ENCODE data around the gene WDR83. TPM values are rescaled to one million over a fixed set of nuclear protein-coding genes. Genes with fewer than 3 reads are reported as not detected.

Gene WDR83
- total and polyA plus RNA-seq, 10 of the 15 experiments (the other 5 are each of a cell fraction or from before 2014, with no cell fraction given), result 0.58 to 17.7 (median 10.8) TPM

DNA sequence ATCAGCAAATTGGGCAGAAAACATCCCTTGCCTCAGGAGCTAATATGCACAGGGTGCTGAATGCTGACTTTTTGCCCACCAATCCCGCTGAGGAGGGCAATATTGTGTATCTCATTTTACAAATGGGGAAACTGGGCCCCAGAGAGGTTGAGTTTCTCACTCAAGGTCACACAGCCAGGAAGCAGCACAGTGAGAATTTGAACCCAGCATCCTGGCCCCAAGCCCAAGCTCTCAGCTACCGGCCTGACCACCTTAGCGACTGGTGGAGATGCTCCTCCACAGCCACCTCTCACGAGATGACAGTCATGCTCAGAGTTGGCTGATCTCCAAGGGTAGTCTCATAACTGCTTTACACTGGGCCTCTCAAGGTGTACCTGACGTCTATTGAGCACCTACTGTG, 26.4 kb downstream of the WDR83 start:
- TF ChIP-seq ASH2L (IDR thresholded peaks at IDR 0.05; ENCODE audit: borderline replicate concordance, low read depth) (no peak), BCL11A (IDR thresholded peaks at IDR 0.05; ENCODE audit: low read depth, low read length) (no peak)
- TF ChIP-seq, protein P1, sequence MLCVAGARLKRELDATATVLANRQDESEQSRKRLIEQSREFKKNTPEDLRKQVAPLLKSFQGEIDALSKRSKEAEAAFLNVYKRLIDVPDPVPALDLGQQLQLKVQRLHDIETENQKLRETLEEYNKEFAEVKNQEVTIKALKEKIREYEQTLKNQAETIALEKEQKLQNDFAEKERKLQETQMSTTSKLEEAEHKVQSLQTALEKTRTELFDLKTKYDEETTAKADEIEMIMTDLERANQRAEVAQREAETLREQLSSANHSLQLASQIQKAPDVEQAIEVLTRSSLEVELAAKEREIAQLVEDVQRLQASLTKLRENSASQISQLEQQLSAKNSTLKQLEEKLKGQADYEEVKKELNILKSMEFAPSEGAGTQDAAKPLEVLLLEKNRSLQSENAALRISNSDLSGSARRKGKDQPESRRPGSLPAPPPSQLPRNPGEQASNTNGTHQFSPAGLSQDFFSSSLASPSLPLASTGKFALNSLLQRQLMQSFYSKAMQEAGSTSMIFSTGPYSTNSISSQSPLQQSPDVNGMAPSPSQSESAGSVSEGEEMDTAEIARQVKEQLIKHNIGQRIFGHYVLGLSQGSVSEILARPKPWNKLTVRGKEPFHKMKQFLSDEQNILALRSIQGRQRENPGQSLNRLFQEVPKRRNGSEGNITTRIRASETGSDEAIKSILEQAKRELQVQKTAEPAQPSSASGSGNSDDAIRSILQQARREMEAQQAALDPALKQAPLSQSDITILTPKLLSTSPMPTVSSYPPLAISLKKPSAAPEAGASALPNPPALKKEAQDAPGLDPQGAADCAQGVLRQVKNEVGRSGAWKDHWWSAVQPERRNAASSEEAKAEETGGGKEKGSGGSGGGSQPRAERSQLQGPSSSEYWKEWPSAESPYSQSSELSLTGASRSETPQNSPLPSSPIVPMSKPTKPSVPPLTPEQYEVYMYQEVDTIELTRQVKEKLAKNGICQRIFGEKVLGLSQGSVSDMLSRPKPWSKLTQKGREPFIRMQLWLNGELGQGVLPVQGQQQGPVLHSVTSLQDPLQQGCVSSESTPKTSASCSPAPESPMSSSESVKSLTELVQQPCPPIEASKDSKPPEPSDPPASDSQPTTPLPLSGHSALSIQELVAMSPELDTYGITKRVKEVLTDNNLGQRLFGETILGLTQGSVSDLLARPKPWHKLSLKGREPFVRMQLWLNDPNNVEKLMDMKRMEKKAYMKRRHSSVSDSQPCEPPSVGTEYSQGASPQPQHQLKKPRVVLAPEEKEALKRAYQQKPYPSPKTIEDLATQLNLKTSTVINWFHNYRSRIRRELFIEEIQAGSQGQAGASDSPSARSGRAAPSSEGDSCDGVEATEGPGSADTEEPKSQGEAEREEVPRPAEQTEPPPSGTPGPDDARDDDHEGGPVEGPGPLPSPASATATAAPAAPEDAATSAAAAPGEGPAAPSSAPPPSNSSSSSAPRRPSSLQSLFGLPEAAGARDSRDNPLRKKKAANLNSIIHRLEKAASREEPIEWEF (IDR thresholded peaks at IDR 0.05; ENCODE audit: insufficient replicate concordance, low read depth, low read length), result no peak
- H2AFZ ChIP-seq (ENCODE audit: control insufficient read depth, low read depth, low read length), result no peak overlapping the region
- no TSS peak for BruUV-seq (replicated peaks)
- no peaks in the 10 kb centered on the region for H3K27me3 ChIP-seq (replicated peaks in 1 of 2; ENCODE audit: control insufficient read depth in 2 of 2, insufficient read depth in 2 of 2, low read length in 1 of 2)
- intact Hi-C loops (cut with micrococcal nuclease; ENCODE audit: unreplicated experiment) (no loop called here), in situ Hi-C loops (cut with MboI) (no loop called here)
- 50% methylated on average over 5 of the region's 5 CpGs for WGBS (ENCODE audit: insufficient coverage, insufficient replicate concordance, low lambda C conversion rate, missing lambda C conversion rate)
- RAD21 ChIA-PET (ENCODE audit: unreplicated experiment), result no interaction called here
- no peak for DNase-seq (ENCODE audit: low read depth, low spot score)
- H3K4me1 ChIP-seq (ENCODE audit: control insufficient read depth, insufficient read depth, low read length), result peaks cover 9% of the 10 kb centered on the region
- H3K36me3 ChIP-seq (ENCODE audit: control insufficient read depth in 2 of 2, insufficient read depth in 2 of 2, low read length in 1 of 2), result peaks cover under 1 to 2% of the 10 kb centered on the region in 2 experiments; a peak in 3 of 4 replicates
- FAIRE-seq, result no peak
- no peak for ATAC-seq
- CTCF ChIA-PET, result interaction anchor here (0.9 kb wide), 1 partner anchor 15 kb away, joined by 5 read pairs; no protein-coding TSS in a partner anchor
- no peak overlapping the region for H3K27ac ChIP-seq (ENCODE audit: control insufficient read depth, insufficient read depth)
- H3K4me2 ChIP-seq (ENCODE audit: control insufficient read depth, insufficient read depth), result no peak overlapping the region
- H3K9me3 ChIP-seq (replicated peaks; ENCODE audit: control insufficient read depth, insufficient read depth, low read length), result no peaks in the 10 kb centered on the region
- no peak overlapping the region for H3K4me3 ChIP-seq
- SMC1A ChIA-PET (ENCODE audit: uncharacterized antibody, unreplicated experiment), result no interaction called here
- H3K79me2 ChIP-seq (ENCODE audit: control insufficient read depth, insufficient read depth, low read length), result no peaks in the 10 kb centered on the region
- H3K9ac ChIP-seq (ENCODE audit: control insufficient read depth, insufficient read depth, low read length), result no peak overlapping the region
- no peaks in the 10 kb centered on the region for H4K20me1 ChIP-seq (ENCODE audit: control insufficient read depth, insufficient read depth)
- POLR2A ChIA-PET, result no interaction called here
